Neutrophil (primary cell): Measurements from ENCODE around the gene PDK2.

ENCODE experiments used
- H3K27ac ChIP-seq: fragments of 200-600 bp; sonication (generic); 2 replicates; pipeline ENCODE4 v1.5.1; 2016; ENCODE audit warnings: mild to moderate bottlenecking, moderate library complexity
- H3K27me3 ChIP-seq: fragments of 200-600 bp; sonication (generic); 2 replicates; pipeline ENCODE4 v1.6.0; 2016; ENCODE audit warnings: mild to moderate bottlenecking
- H3K36me3 ChIP-seq: fragments of 200-600 bp; sonication (generic); 2 replicates; pipeline ENCODE4 v1.5.1; 2017
- H3K4me1 ChIP-seq, 2 experiments: fragments of 200-600 bp in 1 of 2; sonication (generic) in 1 of 2; 1 replicate in 1 of 2; 2 replicates in 1 of 2; pipeline versions ENCODE4 v1.5.1 to v1.6.1; 2013 to 2016; ENCODE audit warnings: low read depth in 1 of 2, low read length in 1 of 2, mild to moderate bottlenecking in 1 of 2, moderate library complexity in 1 of 2; ENCODE audit not compliant: control insufficient read depth in 1 of 2, insufficient read depth in 1 of 2
- H3K4me3 ChIP-seq, 2 experiments: fragments of 200-600 bp in 1 of 2; sonication (generic) in 1 of 2; 1 replicate in 1 of 2; 2 replicates in 1 of 2; pipeline ENCODE4 v1.5.1; 2013 to 2016; ENCODE audit warnings: low read depth in 1 of 2, low read length in 1 of 2, mild to moderate bottlenecking in 1 of 2, moderate library complexity in 1 of 2
- H3K9me3 ChIP-seq: fragments of 200-600 bp; sonication (generic); 2 replicates; pipeline ENCODE4 v1.5.1; 2016
- CTCF ChIP-seq: fragments of 200-600 bp; sonication (generic); IDR thresholded peaks from 2 replicates; pipeline ENCODE4 v1.5.1; 2016; ENCODE audit warnings: antibody characterized with exemption

PDK2 gene

GRCh38 chr17:50101346-50102163 lies 6.4 kb downstream of the PDK2 start:
- H3K27me3 ChIP-seq = no peaks in the 10 kb centered on the region
- H3K9me3 ChIP-seq = no peaks in the 10 kb centered on the region
- H3K36me3 ChIP-seq = no peaks in the 10 kb centered on the region
- H3K27ac ChIP-seq = no peak overlapping the region
- H3K4me1 ChIP-seq = no peaks in the 10 kb centered on the region
- TF ChIP-seq CTCF = no peak
- H3K4me3 ChIP-seq = no peak overlapping the region

GRCh38 chr17:50102164-50102991 lies 7.2 kb downstream of the PDK2 start:
- Histone ChIP-seq H3K27me3 (no peaks in the 10 kb centered on the region), H3K9me3 (no peaks in the 10 kb centered on the region), H3K27ac (no peak overlapping the region), H3K4me1 (no peaks in the 10 kb centered on the region), H3K4me3 (no peak overlapping the region), H3K36me3 (no peaks in the 10 kb centered on the region)
- no peak for TF ChIP-seq CTCF

GRCh38 chr17:50103252-50103651 lies 8.1 kb downstream of the PDK2 start:
- no peaks in the 10 kb centered on the region for H3K27me3 ChIP-seq

GRCh38 chr17:50103941-50104340 lies 8.8 kb downstream of the PDK2 start:
- H3K4me1 ChIP-seq = no peaks in the 10 kb centered on the region
- no peak overlapping the region for H3K4me3 ChIP-seq
- no peaks in the 10 kb centered on the region for H3K27me3 ChIP-seq
- TF ChIP-seq CTCF = no peak
- no peaks in the 10 kb centered on the region for H3K9me3 ChIP-seq
- no peaks in the 10 kb centered on the region for H3K36me3 ChIP-seq
- no peak overlapping the region for H3K27ac ChIP-seq

More at GRCh38 chr17:50103252-50103651, 8.1 kb downstream of the PDK2 start:
- Histone ChIP-seq H3K4me1 (no peaks in the 10 kb centered on the region), H3K9me3 (no peaks in the 10 kb centered on the region), H3K4me3 (no peak overlapping the region), H3K36me3 (no peaks in the 10 kb centered on the region), H3K27ac (no peak overlapping the region)
- no peak for TF ChIP-seq CTCF

GRCh38 chr17:50105811-50106210 lies 10.7 kb downstream of the PDK2 start:
- no peak for TF ChIP-seq CTCF
- no peaks in the 10 kb centered on the region for H3K36me3 ChIP-seq
- no peaks in the 10 kb centered on the region for H3K9me3 ChIP-seq
- H3K4me3 ChIP-seq = no peak overlapping the region
- no peaks in the 10 kb centered on the region for H3K4me1 ChIP-seq
- H3K27ac ChIP-seq = no peak overlapping the region
- no peaks in the 10 kb centered on the region for H3K27me3 ChIP-seq
